GM12801 (cell line): ENCODE measurements around the gene TRIP6.

Experiments
- TF ChIP-seq, protein P1 (sequence below): IDR thresholded peaks from one replicate; pipeline ENCODE4 v1.5.1; 2011; ENCODE audit warnings: control low read depth; ENCODE audit not compliant: insufficient read length; ENCODE audit errors: extremely low read depth

The TRIP6 gene, protein sequence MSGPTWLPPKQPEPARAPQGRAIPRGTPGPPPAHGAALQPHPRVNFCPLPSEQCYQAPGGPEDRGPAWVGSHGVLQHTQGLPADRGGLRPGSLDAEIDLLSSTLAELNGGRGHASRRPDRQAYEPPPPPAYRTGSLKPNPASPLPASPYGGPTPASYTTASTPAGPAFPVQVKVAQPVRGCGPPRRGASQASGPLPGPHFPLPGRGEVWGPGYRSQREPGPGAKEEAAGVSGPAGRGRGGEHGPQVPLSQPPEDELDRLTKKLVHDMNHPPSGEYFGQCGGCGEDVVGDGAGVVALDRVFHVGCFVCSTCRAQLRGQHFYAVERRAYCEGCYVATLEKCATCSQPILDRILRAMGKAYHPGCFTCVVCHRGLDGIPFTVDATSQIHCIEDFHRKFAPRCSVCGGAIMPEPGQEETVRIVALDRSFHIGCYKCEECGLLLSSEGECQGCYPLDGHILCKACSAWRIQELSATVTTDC

DNA sequence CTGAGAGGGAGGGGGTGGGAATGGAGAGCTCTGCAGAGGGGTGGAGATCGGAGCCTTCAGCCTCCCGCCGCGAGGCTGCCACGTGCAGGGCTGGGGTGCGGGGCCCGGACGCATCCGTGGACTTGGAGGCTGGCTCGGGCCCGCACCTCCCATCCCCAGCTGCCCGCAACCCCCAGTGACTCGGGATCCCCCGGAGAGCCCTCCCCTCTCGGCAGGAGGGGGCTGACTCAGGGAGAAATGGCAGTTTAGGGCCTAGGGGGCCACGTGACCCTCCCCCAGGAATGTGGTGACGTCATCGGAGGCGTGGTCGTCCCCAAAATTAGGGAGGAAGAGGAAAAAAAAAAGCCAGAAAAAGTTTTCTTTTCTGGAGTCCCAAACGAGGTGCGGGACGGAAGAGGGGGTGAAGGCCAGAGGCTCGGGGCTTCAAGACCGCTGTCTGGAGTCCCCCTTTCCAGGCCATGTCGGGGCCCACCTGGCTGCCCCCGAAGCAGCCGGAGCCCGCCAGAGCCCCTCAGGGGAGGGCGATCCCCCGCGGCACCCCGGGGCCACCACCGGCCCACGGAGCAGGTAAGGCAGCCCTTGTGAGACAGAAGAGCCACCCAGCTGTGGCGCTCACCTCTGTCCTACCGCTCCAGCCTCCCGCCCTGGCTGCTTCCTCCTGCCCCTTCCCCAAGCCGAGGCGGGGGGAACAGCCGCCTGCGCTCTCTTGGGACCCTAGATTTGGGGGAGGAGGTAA is at the start of gene TRIP6:
Gene TRIP6, plus strand, starts transcription at position 348 of the 736 bp plus-strand sequence. Its CDS starts 111 bp downstream, at position 459.
- TF ChIP-seq, protein P1, sequence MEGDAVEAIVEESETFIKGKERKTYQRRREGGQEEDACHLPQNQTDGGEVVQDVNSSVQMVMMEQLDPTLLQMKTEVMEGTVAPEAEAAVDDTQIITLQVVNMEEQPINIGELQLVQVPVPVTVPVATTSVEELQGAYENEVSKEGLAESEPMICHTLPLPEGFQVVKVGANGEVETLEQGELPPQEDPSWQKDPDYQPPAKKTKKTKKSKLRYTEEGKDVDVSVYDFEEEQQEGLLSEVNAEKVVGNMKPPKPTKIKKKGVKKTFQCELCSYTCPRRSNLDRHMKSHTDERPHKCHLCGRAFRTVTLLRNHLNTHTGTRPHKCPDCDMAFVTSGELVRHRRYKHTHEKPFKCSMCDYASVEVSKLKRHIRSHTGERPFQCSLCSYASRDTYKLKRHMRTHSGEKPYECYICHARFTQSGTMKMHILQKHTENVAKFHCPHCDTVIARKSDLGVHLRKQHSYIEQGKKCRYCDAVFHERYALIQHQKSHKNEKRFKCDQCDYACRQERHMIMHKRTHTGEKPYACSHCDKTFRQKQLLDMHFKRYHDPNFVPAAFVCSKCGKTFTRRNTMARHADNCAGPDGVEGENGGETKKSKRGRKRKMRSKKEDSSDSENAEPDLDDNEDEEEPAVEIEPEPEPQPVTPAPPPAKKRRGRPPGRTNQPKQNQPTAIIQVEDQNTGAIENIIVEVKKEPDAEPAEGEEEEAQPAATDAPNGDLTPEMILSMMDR: no peak

DNA sequence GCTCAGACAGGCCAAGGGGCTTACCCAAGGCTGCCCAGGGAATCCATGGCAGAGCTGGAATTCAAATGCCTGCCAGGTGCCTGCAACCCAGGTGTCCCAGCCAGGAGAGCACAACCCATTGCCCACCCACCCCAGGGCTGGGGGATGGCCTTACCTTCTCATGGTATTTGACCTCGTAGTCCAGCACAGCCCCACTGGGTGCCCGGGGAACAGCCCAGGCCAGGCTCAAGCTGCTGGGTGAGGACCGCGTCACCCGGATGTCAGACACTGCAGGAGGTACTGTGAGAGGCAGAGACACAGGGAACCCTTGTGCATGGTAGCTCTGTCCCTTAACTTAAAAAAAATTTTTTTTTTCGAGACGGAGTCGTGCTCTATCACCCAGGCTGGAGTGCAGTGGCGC is 48.8 kb upstream of the TRIP6 start:
- TF ChIP-seq, protein P1: no peak

DNA sequence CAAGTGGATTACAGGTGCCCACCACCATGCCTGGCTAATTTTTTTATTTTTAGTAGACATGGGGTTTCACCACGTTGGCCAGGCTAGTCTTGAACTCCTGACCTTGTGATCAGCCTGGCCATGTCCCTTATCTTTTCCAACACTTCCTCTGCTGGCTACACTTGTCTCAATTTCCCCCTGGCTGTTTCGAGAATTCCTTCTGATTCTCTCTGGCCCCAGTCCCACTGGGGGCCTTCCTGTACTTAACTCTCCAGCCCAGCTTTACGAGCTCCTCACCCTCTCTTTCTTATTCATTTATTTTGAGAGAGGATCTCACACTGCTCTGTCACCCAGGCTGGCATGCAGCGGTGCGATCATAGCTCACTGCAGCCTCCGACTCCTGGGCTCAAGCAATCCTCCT is 48.4 kb upstream of the TRIP6 start:
- TF ChIP-seq, protein P1: no peak

DNA sequence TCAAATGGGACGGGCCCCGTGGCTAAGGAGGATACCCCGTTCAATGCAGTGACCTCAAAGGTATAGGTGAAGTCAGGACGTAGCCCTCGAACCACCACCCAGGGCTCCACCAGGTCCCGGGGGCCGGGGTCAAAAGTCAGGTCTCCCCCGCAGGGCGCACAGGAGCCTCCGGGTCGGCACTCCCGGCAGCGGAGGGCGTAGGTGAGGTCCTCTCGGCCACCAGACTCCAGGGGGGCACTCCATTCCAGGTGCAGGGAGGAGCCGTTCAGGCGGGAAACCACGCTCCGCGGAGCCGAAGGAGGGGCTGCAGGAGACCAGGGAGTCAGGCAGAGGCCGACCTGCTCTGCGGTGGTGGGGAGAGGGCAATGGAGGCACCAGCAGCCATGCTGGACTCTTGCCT is 47.6 kb upstream of the TRIP6 start:
- TF ChIP-seq, protein P1: no peak

DNA sequence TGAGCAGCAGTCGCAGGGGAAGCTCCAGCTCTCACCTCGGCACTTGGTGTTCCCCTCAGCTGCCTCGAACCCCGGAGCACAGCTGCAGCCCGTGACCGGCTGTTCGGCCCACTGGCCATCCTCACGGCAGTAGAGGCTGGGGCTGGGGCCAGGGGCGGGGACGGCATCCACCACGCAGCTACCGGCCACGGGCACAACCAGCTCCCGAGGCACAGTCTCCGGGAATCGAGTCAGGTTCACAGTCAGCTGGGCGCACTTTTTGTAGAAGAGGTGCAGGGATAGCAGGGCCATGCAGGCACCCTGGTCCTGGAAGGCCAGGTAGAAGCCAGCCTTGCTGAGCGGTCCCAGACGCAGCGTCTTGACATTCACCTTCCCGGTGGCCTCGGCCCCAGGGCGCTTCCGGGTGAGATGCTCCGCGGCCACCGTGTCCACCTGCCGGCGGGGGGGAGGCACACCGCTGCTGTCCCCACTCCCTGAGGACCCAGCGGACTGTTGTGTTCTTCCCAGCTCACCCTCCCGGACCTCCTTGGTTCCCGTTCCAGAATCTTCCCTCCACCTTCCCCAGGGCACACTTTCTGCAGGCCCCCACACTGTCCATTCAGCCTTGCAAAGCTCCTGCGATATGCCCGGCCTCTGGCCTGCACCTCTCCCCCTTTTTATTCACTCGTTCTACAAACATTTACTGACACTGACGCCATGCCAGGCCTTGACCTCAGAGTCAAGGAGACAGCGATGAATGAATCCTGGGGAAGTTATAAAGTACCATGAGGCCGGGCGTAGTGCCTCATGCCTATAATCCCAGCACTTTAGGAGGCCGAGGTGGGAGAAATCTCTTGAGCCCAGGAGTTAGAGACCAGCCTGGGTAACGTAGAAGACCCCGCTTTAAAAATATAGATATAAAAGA is 44.7 kb upstream of the TRIP6 start:
- TF ChIP-seq, protein P1: no peak

DNA sequence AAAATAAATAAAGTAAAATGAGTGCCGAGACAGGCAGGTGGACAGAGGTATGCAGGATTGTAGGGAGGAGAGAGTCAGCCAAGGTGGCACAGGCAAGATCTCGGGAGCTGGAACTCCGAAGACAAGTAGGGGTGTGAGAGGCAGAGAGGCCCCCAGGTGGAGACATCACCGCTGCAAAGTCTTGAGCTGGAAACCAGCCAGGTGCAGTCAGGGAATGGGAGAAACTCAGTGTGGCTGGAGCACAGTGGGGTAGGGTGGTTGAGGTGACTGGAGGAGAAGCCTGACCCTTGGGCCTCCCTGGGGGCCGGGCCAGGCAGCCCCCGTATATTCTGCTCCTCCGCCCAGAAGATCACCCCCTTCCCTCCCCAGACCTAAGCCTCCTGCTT is 44.1 kb upstream of the TRIP6 start:
- TF ChIP-seq, protein P1: no peak

DNA sequence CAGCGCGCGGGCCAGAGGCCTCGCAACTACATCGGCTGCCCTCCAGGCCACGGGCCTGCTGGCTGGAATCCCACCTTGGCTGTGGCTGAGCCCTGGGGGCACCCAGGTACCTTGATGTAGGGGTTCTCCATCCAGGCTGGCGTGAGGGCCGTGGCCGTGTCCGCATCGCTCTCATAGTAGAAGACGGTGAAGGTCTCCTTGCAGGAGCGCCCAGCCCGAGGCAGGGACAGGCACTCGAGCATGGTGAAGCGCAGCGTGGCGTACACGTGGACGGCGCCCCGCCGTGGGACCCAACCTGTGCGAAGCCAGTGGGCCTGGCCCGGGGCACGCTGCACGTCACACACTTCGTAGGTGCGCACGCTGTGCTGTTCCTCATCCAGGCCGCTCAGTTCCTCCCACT is 43.7 kb upstream of the TRIP6 start:
- TF ChIP-seq, protein P1: no peak
